Activated CD8-positive, alpha-beta memory T cell treated with anti-CD3 and anti-CD28 coated beads, Interleukin-2, amount 50 U/mL, for 24 hours (primary cell): Measurements from ENCODE around the gene UEVLD.
A peak's percentile ranks its signal among the peaks of the same experiment; 100 is the strongest.

Source experiments
- DNase-seq: peaks from one replicate; pipeline ENCODE4 v3.0.0-alpha.2; 2020; ENCODE audit errors: extremely low read depth

Gene UEVLD

GRCh38 chr11:18581825-18582224, 6.7 kb downstream of the UEVLD start:
- no peak for DNase-seq

- no peak for DNase-seq
These were observed 8.3 kb downstream of the UEVLD start for GRCh38 chr11:18580113-18580766.

- DNase-seq = no peak
These were observed 9.4 kb downstream of the UEVLD start for GRCh38 chr11:18578975-18579598.

GRCh38 chr11:18575361-18575760, 13.2 kb downstream of the UEVLD start:
- no peak for DNase-seq

GRCh38 chr11:18567081-18567480, 21.5 kb downstream of the UEVLD start:
- DNase-seq = no peak

GRCh38 chr11:18566406-18566805, 22.1 kb downstream of the UEVLD start:
- no peak for DNase-seq

- no peak for DNase-seq
These were observed 24.4 kb downstream of the UEVLD start for GRCh38 chr11:18564149-18564548.

GRCh38 chr11:18563090-18563730, 25.3 kb downstream of the UEVLD start:
- DNase-seq = no peak

- DNase-seq = no peak
These were observed 40.5 kb downstream of the UEVLD start for GRCh38 chr11:18548001-18548400.

GRCh38 chr11:18540207-18541009, 48.1 kb downstream of the UEVLD start:
- no peak for DNase-seq

GRCh38 chr11:18536209-18536608, 52.3 kb downstream of the UEVLD start:
- DNase-seq = no peak

GRCh38 chr11:18534245-18534644, 54.3 kb downstream of the UEVLD start:
- DNase-seq = no peak

- no peak for DNase-seq
These were observed 55.2 kb downstream of the UEVLD start for GRCh38 chr11:18533365-18533764.

- DNase-seq = no peak
These were observed 61.0 kb downstream of the UEVLD start for GRCh38 chr11:18527512-18527911.

- DNase-seq = peak; percentile 88
These were observed 61.8 kb downstream of the UEVLD start, which contains the start of gene TSG101 for GRCh38 chr11:18526521-18527296. TSS of gene TSG101 (minus strand) at chr11:18526942. CDS start at chr11:18526816, 126 bp downstream.

GRCh38 chr11:18526130-18526520, 62.4 kb downstream of the UEVLD start:
- DNase-seq = no peak

- no peak for DNase-seq
These were observed 64.3 kb downstream of the UEVLD start for GRCh38 chr11:18524248-18524647.

- DNase-seq = no peak
These were observed 65.5 kb downstream of the UEVLD start for GRCh38 chr11:18523084-18523483.

GRCh38 chr11:18522388-18522787, 66.1 kb downstream of the UEVLD start:
- no peak for DNase-seq

- DNase-seq = no peak
These were observed 67.4 kb downstream of the UEVLD start for GRCh38 chr11:18521122-18521521.

GRCh38 chr11:18502352-18502751, 86.2 kb downstream of the UEVLD start:
- DNase-seq = no peak

GRCh38 chr11:18501629-18502028, 86.9 kb downstream of the UEVLD start:
- no peak for DNase-seq
